K562 (cell line): Measurements from ENCODE around the gene RRP9. TPM values are rescaled to one million over a fixed set of nuclear protein-coding genes. Genes with fewer than 3 reads are reported as not detected.

Source experiments
- ARHGAP35 ChIP-seq: fragments of 450-650 bp; IDR thresholded peaks from 2 replicates; pipeline ENCODE4 v1.6.1; 2018; ENCODE audit not compliant: partially characterized antibody
- CREB5 ChIP-seq: fragments of 250-450 bp; sonication (Bioruptor Pico); IDR thresholded peaks from 2 replicates; pipeline ENCODE4 v1.5.0; 2020; ENCODE audit warnings: mild to moderate bottlenecking
- HBP1 ChIP-seq: fragments of 450-650 bp; formaldehyde crosslinking; IDR thresholded peaks from 2 replicates; pipeline ENCODE4 v1.4.0; 2022; ENCODE audit warnings: missing genetic modification characterization
- HLTF ChIP-seq: fragments of 450-650 bp; IDR thresholded peaks from 2 replicates; pipeline ENCODE4 v1.6.1; 2016
- IRF1 ChIP-seq: sonication (generic); formaldehyde crosslinking; IDR thresholded peaks from 2 replicates; pipeline ENCODE4 v1.8.0; 2022; ENCODE audit warnings: missing genetic modification reagents, mild to moderate bottlenecking, borderline replicate concordance
- MGA ChIP-seq: fragments of 450-650 bp; IDR thresholded peaks from 2 replicates; pipeline ENCODE4 v1.6.1; 2016; ENCODE audit warnings: mild to moderate bottlenecking, moderate library complexity
- TCF15 ChIP-seq: fragments of 250-450 bp; sonication (Bioruptor Pico); IDR thresholded peaks from 2 replicates; pipeline ENCODE4 v1.8.0; 2022; ENCODE audit warnings: moderate library complexity, mild to moderate bottlenecking, inconsistent platforms
- TCF3 ChIP-seq: sonication (generic); formaldehyde crosslinking; IDR thresholded peaks from 2 replicates; pipeline ENCODE4 v1.4.0; 2020; ENCODE audit warnings: mild to moderate bottlenecking, missing genetic modification reagents
- ZZZ3 ChIP-seq: fragments of 450-650 bp; IDR thresholded peaks from 2 replicates; pipeline ENCODE4 v1.6.1; 2016; ENCODE audit warnings: antibody characterized with exemption, mild to moderate bottlenecking, moderate library complexity
- polyA plus RNA-seq, 8 experiments: library from polyadenylated mRNA; depleted of rRNA in 4 of 8; stranded (reverse) in 5 of 8; unstranded in 3 of 8; fragments of >200 nt; fragmentation: Nextera tagmentation in 2 of 8; fragmentation: Illumina TruSeq in 1 of 8; extraction: Ambion mirVana in 2 of 8; extraction: Trizol in 1 of 8; gene quantifications; 2 replicates each; pipeline versions ENCODE4 v1.2.1 to v1.2.3, GENCODE V29; 2011 to 2014; ENCODE audit warnings: inconsistent platforms in 1 of 8, missing spikeins in 1 of 8
- total RNA-seq, 7 experiments: library from RNA; depleted of rRNA in 6 of 7; stranded (reverse); fragments of >200 nt in 6 of 7; fragmentation: Illumina TruSeq in 2 of 7; extraction: Trizol in 2 of 7; gene quantifications; 2 replicates each; pipeline versions ENCODE4 v1.2.1 to v1.2.3, GENCODE V29; 2011 to 2021; ENCODE audit warnings: low replicate concordance in 1 of 7

RRP9 gene
- total and polyA plus RNA-seq, 9 of the 15 experiments (the other 6 are each of a cell fraction or from before 2014, with no cell fraction given), result 5.2 to 67.0 (median 45.9) TPM

- TF ChIP-seq HBP1 (CRISPR knock-in tag) (peak; percentile 81; the same call in 1 of the 2 replicates), CREB5 (CRISPR knock-in tag) (no peak), ZZZ3 (no peak), MGA (no peak), IRF1 (CRISPR knock-in tag) (no peak), TCF15 (CRISPR knock-in tag) (no peak), ARHGAP35 (peak; percentile 49), HLTF (peak; percentile 84; the same call in 1 of the 2 replicates), TCF3 (no peak)
These were observed 33.5 kb upstream of the RRP9 start, which contains the start of gene ABHD14A (continued) for GRCh38 chr3:51974963-51975851.
